ENCODE measurements around the gene SLC12A9.
"Not testable (repeated sequence)": the region's sequence is repeated elsewhere in the genome, so short reads cannot be mapped to it uniquely, and the experiment has no call there.

Gene SLC12A9

GRCh38 chr7:100852048-100852872 lies at the start of gene SLC12A9:
TSS of gene SLC12A9 (plus strand) at chr7:100852713. CDS start at chr7:100854198, 1,485 bp downstream.
- peak; percentile 91 for DNase-seq

- no peak for DNase-seq
Measured at GRCh38 chr7:100802951-100803350, 49.6 kb upstream of the SLC12A9 start.

- DNase-seq: peak; percentile 97
Measured at GRCh38 chr7:100803398-100804161, 48.9 kb upstream of the SLC12A9 start.

- no peak for DNase-seq
Measured at GRCh38 chr7:100804681-100805431, 47.7 kb upstream of the SLC12A9 start.

- no peak for DNase-seq
Measured at GRCh38 chr7:100806276-100806675, 46.2 kb upstream of the SLC12A9 start.

- not testable (repeated sequence) for DNase-seq
Measured at GRCh38 chr7:100806883-100807282, 45.6 kb upstream of the SLC12A9 start.

GRCh38 chr7:100808354-100808875 lies 44.1 kb upstream of the SLC12A9 start:
- DNase-seq: no peak

- DNase-seq: no peak
Measured at GRCh38 chr7:100811480-100811879, 41.0 kb upstream of the SLC12A9 start.

- no peak for DNase-seq
Measured at GRCh38 chr7:100812729-100813128, 39.8 kb upstream of the SLC12A9 start.

- not testable (repeated sequence) for DNase-seq
Measured at GRCh38 chr7:100816515-100816914, 36.0 kb upstream of the SLC12A9 start.

- DNase-seq: no peak
Measured at GRCh38 chr7:100817097-100817496, 35.4 kb upstream of the SLC12A9 start.

GRCh38 chr7:100818366-100818765 lies 34.1 kb upstream of the SLC12A9 start:
- no peak for DNase-seq

GRCh38 chr7:100818825-100819224 lies 33.7 kb upstream of the SLC12A9 start:
- DNase-seq: no peak

- no peak for DNase-seq
Measured at GRCh38 chr7:100819586-100819985, 32.9 kb upstream of the SLC12A9 start.

- no peak for DNase-seq
Measured at GRCh38 chr7:100822236-100823139, 30.0 kb upstream of the SLC12A9 start.

GRCh38 chr7:100823140-100823525 lies 29.4 kb upstream of the SLC12A9 start:
- DNase-seq: no peak

GRCh38 chr7:100823534-100823933 lies 29.0 kb upstream of the SLC12A9 start:
- DNase-seq: no peak

- no peak for DNase-seq
Measured at GRCh38 chr7:100824499-100825214, 27.9 kb upstream of the SLC12A9 start.

GRCh38 chr7:100825215-100825671 lies 27.3 kb upstream of the SLC12A9 start:
- DNase-seq: no peak

- peak; percentile 39 for DNase-seq
Measured at GRCh38 chr7:100825751-100826513, 26.6 kb upstream of the SLC12A9 start.
